CD14-positive monocyte (primary cell): ENCODE measurements around the gene NTRK2. TPM values are rescaled to one million over a fixed set of nuclear protein-coding genes. Genes with fewer than 3 reads are reported as not detected.

Experiments used
- DNase-seq, 3 donors: peaks; one replicate each; pipeline ENCODE4 v3.0.0-alpha.2; 2011 to 2022
- H2AFZ ChIP-seq: 2 replicates; pipeline ENCODE4 v1.6.0; 2012; ENCODE audit warnings: mild to moderate bottlenecking, low read depth, low read length, inconsistent platforms; ENCODE audit not compliant: insufficient read depth, poor library complexity, severe bottlenecking
- H3K27ac ChIP-seq, 2 donors: 1 replicate in 1 of 2; 2 replicates in 1 of 2; pipeline ENCODE4 v1.5.1; 2012 to 2013; ENCODE audit warnings: low read length in 2 of 2, control low read depth in 1 of 2, inconsistent platforms in 1 of 2, low read depth in 1 of 2, mild to moderate bottlenecking in 1 of 2
- H3K27me3 ChIP-seq, 2 donors: one replicate each; pipeline versions ENCODE4 v1.6.0 to v1.6.1; 2011 to 2013; ENCODE audit warnings: low read length in 2 of 2; ENCODE audit not compliant: control insufficient read depth in 2 of 2, insufficient read depth in 2 of 2
- H3K36me3 ChIP-seq, 2 donors: replicated peaks in 1 of 2; 1 replicate in 1 of 2; 2 replicates in 1 of 2; pipeline versions ENCODE4 v1.5.1 to v1.6.1; 2012 to 2013; ENCODE audit warnings: low read length in 2 of 2, control low read depth in 1 of 2, inconsistent platforms in 1 of 2, mild to moderate bottlenecking in 1 of 2; ENCODE audit not compliant: insufficient read depth in 2 of 2, control insufficient read depth in 1 of 2
- H3K4me1 ChIP-seq, 2 donors: 1 replicate in 1 of 2; 2 replicates in 1 of 2; pipeline versions ENCODE4 v1.5.1 to v1.6.1; 2012 to 2013; ENCODE audit warnings: low read length in 2 of 2, control low read depth in 1 of 2, inconsistent platforms in 1 of 2, mild to moderate bottlenecking in 1 of 2, moderate library complexity in 1 of 2; ENCODE audit not compliant: insufficient read depth in 2 of 2, control insufficient read depth in 1 of 2
- H3K4me2 ChIP-seq: replicated peaks from 2 replicates; pipeline ENCODE3; 2012; ENCODE audit warnings: low read length, moderate library complexity, mild to moderate bottlenecking; ENCODE audit not compliant: poor library complexity, severe bottlenecking; ENCODE audit errors: extremely low read depth
- H3K4me3 ChIP-seq, 3 experiments: fragments of 200-600 bp in 1 of 3; sonication (generic) in 1 of 3; replicated peaks in 1 of 3; 1 replicate in 2 of 3; 2 replicates in 1 of 3; pipeline ENCODE4 v1.5.1; 2011 to 2013; ENCODE audit warnings: low read length in 3 of 3, mild to moderate bottlenecking in 3 of 3, control low read depth in 2 of 3, low read depth in 2 of 3, inconsistent platforms in 1 of 3, moderate library complexity in 1 of 3
- H3K79me2 ChIP-seq: 2 replicates; pipeline ENCODE4 v1.6.0; 2012; ENCODE audit warnings: mild to moderate bottlenecking, control low read depth, inconsistent platforms, low read length, moderate library complexity; ENCODE audit not compliant: insufficient read depth
- H3K9ac ChIP-seq: 2 replicates; pipeline ENCODE4 v1.6.0; 2017; ENCODE audit warnings: low read length, mild to moderate bottlenecking; ENCODE audit not compliant: insufficient read depth, poor library complexity, severe bottlenecking
- H3K9me3 ChIP-seq, 2 donors: replicated peaks in 1 of 2; 1 replicate in 1 of 2; 2 replicates in 1 of 2; pipeline versions ENCODE4 v1.5.1 to v1.6.1; 2012 to 2013; ENCODE audit warnings: low read length in 2 of 2, control low read depth in 1 of 2; ENCODE audit not compliant: control insufficient read depth in 1 of 2, insufficient read depth in 1 of 2
- H4K20me1 ChIP-seq: 2 replicates; pipeline ENCODE4 v1.6.0; 2012; ENCODE audit warnings: mild to moderate bottlenecking, low read length, control low read depth, moderate library complexity; ENCODE audit not compliant: insufficient read depth
- H3K27ac Mint-ChIP-seq, 7 donors: one replicate each; pipeline ENCODE4 v1.8.0; 2020; ENCODE audit warnings: mild to moderate bottlenecking in 7 of 7, mixed read lengths in 7 of 7, moderate library complexity in 6 of 7, inconsistent platforms in 2 of 7
- H3K27me3 Mint-ChIP-seq, 3 donors: one replicate each; pipeline ENCODE4 v1.8.0; 2021 to 2022; ENCODE audit warnings: low read depth in 3 of 3, mild to moderate bottlenecking in 3 of 3, mixed read lengths in 3 of 3, moderate library complexity in 3 of 3, inconsistent platforms in 1 of 3
- H3K36me3 Mint-ChIP-seq, 2 donors: one replicate each; pipeline ENCODE4 v1.8.0; 2020; ENCODE audit warnings: mixed read lengths in 2 of 2, inconsistent platforms in 1 of 2, mild to moderate bottlenecking in 1 of 2
- H3K4me1 Mint-ChIP-seq: one replicate; pipeline ENCODE4 v1.8.0; 2020; ENCODE audit warnings: mild to moderate bottlenecking, mixed read lengths
- H3K4me3 Mint-ChIP-seq, 2 donors: one replicate each; pipeline ENCODE4 v1.8.0; 2020; ENCODE audit warnings: mild to moderate bottlenecking in 2 of 2, mixed read lengths in 2 of 2, moderate library complexity in 1 of 2
- H3K9me3 Mint-ChIP-seq, 7 donors: one replicate each; pipeline ENCODE4 v1.8.0; 2020 to 2022; ENCODE audit warnings: mixed read lengths in 7 of 7, mild to moderate bottlenecking in 6 of 7, moderate library complexity in 6 of 7, inconsistent platforms in 2 of 7
- WGBS: methylation state at CpG from one replicate; pipeline ENCODE4 v1.1.5; 2013; ENCODE audit warnings: missing lambda C conversion rate; ENCODE audit not compliant: insufficient coverage; 5-methylcytosine and 5-hydroxymethylcytosine counted together
- intact Hi-C, 2 donors: fragments of 100-400 bp; cut with micrococcal nuclease; formaldehyde crosslinking; loops; one replicate each; pipeline versions ENCODE4 v1.15.0 to v1.15.1; 2023
- polyA plus RNA-seq, 3 donors: library from polyadenylated mRNA; depleted of rRNA in 1 of 3; unstranded in 2 of 3; stranded (reverse) in 1 of 3; fragments of 300-500 nt in 2 of 3; fragments of >200 nt in 1 of 3; fragmentation: Illumina TruSeq in 2 of 3; gene quantifications; 1 replicate in 2 of 3; 2 replicates in 1 of 3; pipeline ENCODE4 v1.2.3, GENCODE V29; 2012 to 2021
- TF ChIP-seq, protein P1 (sequence below): fragments of 200-600 bp; IDR thresholded peaks from one replicate; pipeline ENCODE4 v1.8.0; 2022; ENCODE audit warnings: antibody characterized with exemption, mild to moderate bottlenecking

The NTRK2 gene
- polyA plus RNA-seq, 3 donors: not detected

DNA sequence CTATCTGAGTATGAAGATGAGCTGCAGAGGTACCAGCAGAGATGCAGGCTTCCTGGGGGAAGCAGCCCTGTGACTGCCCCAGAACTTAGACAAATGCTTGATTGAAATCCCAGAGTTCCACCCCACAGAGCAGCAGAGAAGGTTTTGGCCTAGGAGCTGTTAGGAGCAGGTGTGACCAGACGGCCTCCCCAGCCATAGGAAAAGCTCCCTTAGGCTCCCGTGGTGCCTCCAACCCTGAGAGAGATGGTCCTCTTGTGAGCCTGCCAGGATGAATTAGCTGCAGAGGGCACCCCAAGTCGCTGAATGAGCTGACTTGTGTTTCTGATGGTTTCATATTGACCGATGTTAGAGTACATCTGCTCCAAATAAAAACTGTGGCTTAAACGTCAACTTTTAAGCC is 22.1 kb downstream of the NTRK2 start:
- intact Hi-C loops: no loop called here
- Histone ChIP-seq H3K36me3 (no peaks in the 10 kb centered on the region), H3K27ac (no peak overlapping the region), H3K4me1 (no peaks in the 10 kb centered on the region), H3K4me2 (no peak overlapping the region), H3K79me2 (no peaks in the 10 kb centered on the region), H4K20me1 (no peaks in the 10 kb centered on the region), H3K9ac (no peak overlapping the region), H2AFZ (no peak overlapping the region), H3K4me3 (no peak overlapping the region), H3K9me3 (no peaks in the 10 kb centered on the region), H3K27me3 (no peaks in the 10 kb centered on the region)
- 87% methylated on average over 4 of the region's 5 CpGs for WGBS
- H3K4me1 Mint-ChIP-seq: no peaks in the 10 kb centered on the region
- TF ChIP-seq, protein P1, sequence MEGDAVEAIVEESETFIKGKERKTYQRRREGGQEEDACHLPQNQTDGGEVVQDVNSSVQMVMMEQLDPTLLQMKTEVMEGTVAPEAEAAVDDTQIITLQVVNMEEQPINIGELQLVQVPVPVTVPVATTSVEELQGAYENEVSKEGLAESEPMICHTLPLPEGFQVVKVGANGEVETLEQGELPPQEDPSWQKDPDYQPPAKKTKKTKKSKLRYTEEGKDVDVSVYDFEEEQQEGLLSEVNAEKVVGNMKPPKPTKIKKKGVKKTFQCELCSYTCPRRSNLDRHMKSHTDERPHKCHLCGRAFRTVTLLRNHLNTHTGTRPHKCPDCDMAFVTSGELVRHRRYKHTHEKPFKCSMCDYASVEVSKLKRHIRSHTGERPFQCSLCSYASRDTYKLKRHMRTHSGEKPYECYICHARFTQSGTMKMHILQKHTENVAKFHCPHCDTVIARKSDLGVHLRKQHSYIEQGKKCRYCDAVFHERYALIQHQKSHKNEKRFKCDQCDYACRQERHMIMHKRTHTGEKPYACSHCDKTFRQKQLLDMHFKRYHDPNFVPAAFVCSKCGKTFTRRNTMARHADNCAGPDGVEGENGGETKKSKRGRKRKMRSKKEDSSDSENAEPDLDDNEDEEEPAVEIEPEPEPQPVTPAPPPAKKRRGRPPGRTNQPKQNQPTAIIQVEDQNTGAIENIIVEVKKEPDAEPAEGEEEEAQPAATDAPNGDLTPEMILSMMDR: no peak
- H3K36me3 Mint-ChIP-seq: no peaks in the 10 kb centered on the region
- DNase-seq: no peak
- peaks cover 0 to 6% (median 4%) of the 10 kb centered on the region in 3 donors for H3K27me3 Mint-ChIP-seq
- H3K9me3 Mint-ChIP-seq: peaks cover 0 to 6% (median 0%) of the 10 kb centered on the region in 7 donors
- H3K4me3 Mint-ChIP-seq: no peak overlapping the region
- H3K27ac Mint-ChIP-seq: no peak overlapping the region

DNA sequence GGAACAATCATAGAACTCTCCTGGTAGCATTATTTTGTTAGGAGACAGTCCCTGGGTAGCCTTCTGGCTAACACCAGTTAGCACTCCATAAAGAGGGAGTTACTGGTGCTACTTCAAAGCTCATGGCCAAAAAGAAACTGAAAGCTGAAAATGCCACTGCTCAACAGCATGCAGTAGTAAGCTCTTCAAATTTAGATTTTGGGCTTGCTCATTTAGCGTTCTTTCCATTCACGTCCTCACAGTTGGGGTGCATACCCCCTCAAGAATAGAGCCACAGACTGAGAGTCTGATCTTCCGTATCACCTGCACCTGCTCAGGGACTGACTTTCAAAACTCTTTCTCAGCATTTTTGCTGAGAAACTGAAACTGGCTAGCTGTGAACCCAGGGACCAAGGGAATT is 24.7 kb downstream of the NTRK2 start:
- H3K27ac Mint-ChIP-seq: no peak overlapping the region
- Histone ChIP-seq H3K79me2 (no peaks in the 10 kb centered on the region), H2AFZ (no peak overlapping the region), H4K20me1 (no peaks in the 10 kb centered on the region), H3K9ac (no peak overlapping the region), H3K27me3 (no peaks in the 10 kb centered on the region), H3K4me1 (no peaks in the 10 kb centered on the region), H3K9me3 (no peaks in the 10 kb centered on the region), H3K4me3 (no peak overlapping the region), H3K36me3 (no peaks in the 10 kb centered on the region), H3K27ac (no peak overlapping the region), H3K4me2 (no peak overlapping the region)
- no peaks in the 10 kb centered on the region for H3K4me1 Mint-ChIP-seq
- no peaks in the 10 kb centered on the region for H3K36me3 Mint-ChIP-seq
- no peak for DNase-seq
- 66% methylated on average over 2 of the region's 3 CpGs for WGBS
- no peak overlapping the region for H3K4me3 Mint-ChIP-seq
- peaks cover 2 to 10% (median 2%) of the 10 kb centered on the region in 3 donors for H3K27me3 Mint-ChIP-seq
- TF ChIP-seq, protein P1: no peak
- peaks cover 0 to 1% (median 0%) of the 10 kb centered on the region in 7 donors for H3K9me3 Mint-ChIP-seq
- intact Hi-C loops: no loop called here
